GM18508 (cell line): ENCODE measurements around the gene LIMA1.
"Not testable (repeated sequence)": the region's sequence is repeated elsewhere in the genome, so short reads cannot be mapped to it uniquely, and the experiment has no call there.

Source experiments
- ATAC-seq: cut with Tn5 transposase; IDR thresholded peaks from one replicate; pipeline ENCODE4 v1.9.1; 2021; ENCODE audit warnings: moderate number of reproducible peaks; ENCODE audit not compliant: insufficient read depth, unreplicated experiment

The LIMA1 gene

GRCh38 chr12:50283229-50283923 is at the start of gene LIMA1:
Gene LIMA1, minus strand, starts transcription at chr12:50283520. Its CDS starts 34,769 bp downstream, at chr12:50248751.
- ATAC-seq = no peak

GRCh38 chr12:50331745-50332144 is 48.4 kb upstream of the LIMA1 start:
- ATAC-seq = no peak

- not testable (repeated sequence) for ATAC-seq
These were observed 45.3 kb upstream of the LIMA1 start for GRCh38 chr12:50328664-50329063.

GRCh38 chr12:50326590-50327284 is 43.4 kb upstream of the LIMA1 start:
- no peak for ATAC-seq

- ATAC-seq = no peak
These were observed 42.6 kb upstream of the LIMA1 start for GRCh38 chr12:50325890-50326391.

GRCh38 chr12:50324770-50325169 is 41.5 kb upstream of the LIMA1 start:
- not testable (repeated sequence) for ATAC-seq

GRCh38 chr12:50324077-50324476 is 40.8 kb upstream of the LIMA1 start:
- not testable (repeated sequence) for ATAC-seq

- no peak for ATAC-seq
These were observed 38.9 kb upstream of the LIMA1 start for GRCh38 chr12:50322206-50322605.

GRCh38 chr12:50317203-50317602 is 33.9 kb upstream of the LIMA1 start:
- no peak for ATAC-seq

- ATAC-seq = no peak
These were observed 32.5 kb upstream of the LIMA1 start for GRCh38 chr12:50315803-50316202.

- ATAC-seq = no peak
These were observed 31.5 kb upstream of the LIMA1 start for GRCh38 chr12:50314636-50315312.

GRCh38 chr12:50313971-50314370 is 30.7 kb upstream of the LIMA1 start:
- ATAC-seq = not testable (repeated sequence)

- ATAC-seq = no peak
These were observed 30.1 kb upstream of the LIMA1 start for GRCh38 chr12:50313256-50313931.

GRCh38 chr12:50311858-50312609 is 28.7 kb upstream of the LIMA1 start:
- ATAC-seq = not testable (repeated sequence)

- ATAC-seq = no peak
These were observed 26.6 kb upstream of the LIMA1 start for GRCh38 chr12:50309950-50310349.

- ATAC-seq = no peak
These were observed 19.4 kb upstream of the LIMA1 start for GRCh38 chr12:50302686-50303085.

- ATAC-seq = no peak
These were observed 14.7 kb upstream of the LIMA1 start for GRCh38 chr12:50297996-50298395.

- ATAC-seq = no peak
These were observed 13.7 kb upstream of the LIMA1 start for GRCh38 chr12:50297027-50297426.

- no peak for ATAC-seq
These were observed 13.2 kb upstream of the LIMA1 start for GRCh38 chr12:50296554-50296953.

GRCh38 chr12:50291377-50291776 is 8.1 kb upstream of the LIMA1 start:
- ATAC-seq = no peak
